Mammary microvascular endothelial cell (primary cell): Measurements from ENCODE around the gene LRRC42. TPM values are rescaled to one million over a fixed set of nuclear protein-coding genes. Genes with fewer than 3 reads are reported as not detected.

Source experiments
- total RNA-seq: library from RNA; depleted of rRNA; stranded (reverse); fragments of >200 nt; gene quantifications from 2 replicates; pipeline ENCODE4 v1.2.3, GENCODE V29; 2015

Gene LRRC42, protein sequence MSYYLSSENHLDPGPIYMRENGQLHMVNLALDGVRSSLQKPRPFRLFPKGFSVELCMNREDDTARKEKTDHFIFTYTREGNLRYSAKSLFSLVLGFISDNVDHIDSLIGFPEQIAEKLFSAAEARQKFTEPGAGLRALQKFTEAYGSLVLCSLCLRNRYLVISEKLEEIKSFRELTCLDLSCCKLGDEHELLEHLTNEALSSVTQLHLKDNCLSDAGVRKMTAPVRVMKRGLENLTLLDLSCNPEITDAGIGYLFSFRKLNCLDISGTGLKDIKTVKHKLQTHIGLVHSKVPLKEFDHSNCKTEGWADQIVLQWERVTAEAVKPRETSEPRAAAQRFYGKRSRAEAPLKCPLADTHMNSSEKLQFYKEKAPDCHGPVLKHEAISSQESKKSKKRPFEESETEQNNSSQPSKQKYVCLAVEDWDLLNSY
- 25.9 and 29.2 TPM in 2 replicates for total RNA-seq

DNA sequence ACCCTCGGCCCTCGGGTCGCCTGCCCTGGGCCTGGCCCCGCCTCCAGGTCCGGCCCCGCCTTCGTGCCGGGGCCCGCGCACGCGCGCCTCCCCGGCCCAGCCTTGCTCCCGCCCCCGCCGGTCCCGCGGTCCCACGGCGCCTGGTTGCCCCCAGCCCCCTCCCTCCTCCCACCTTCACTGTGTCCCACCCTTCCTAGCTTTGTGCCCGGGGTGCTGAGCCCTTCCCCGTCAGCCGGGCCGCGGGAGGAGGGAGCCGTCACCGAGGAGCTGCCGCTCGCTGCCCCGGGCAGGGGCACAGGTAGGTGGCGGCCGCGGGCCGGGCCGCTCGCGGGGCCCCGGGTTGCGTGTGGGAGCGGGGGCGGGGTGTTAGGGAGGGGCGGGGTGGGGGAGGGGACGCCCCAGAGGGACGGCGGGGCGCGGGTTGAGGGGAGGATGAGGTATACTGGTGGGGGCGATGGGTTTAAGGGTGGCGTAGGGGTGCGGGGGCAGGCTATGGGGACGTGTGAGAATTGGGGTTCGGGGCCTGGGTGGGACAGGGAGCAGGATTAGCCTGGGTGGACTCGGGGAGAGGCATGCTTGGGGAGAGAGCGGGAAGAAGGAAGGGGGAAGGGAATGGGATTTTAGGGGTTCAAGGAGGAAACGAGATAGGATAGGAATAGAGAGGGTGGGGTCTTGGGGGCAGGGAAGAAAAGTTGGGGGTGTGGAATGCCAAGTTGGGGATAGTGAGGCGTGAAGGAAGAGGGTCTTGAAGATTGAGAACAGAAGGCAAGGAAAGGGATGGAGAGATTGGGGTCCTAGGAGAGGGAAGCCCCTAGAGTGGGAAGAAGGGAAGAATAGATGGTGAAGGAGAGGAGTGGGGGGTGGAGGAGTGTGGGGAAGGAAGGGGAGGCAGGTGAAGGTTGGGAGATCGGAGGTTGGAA lies at the start of gene LRRC42:
Gene LRRC42 (plus strand): TSS at position 99 of the 920 bp plus-strand sequence. CDS start 5,650 bp downstream, outside the sequence.

DNA sequence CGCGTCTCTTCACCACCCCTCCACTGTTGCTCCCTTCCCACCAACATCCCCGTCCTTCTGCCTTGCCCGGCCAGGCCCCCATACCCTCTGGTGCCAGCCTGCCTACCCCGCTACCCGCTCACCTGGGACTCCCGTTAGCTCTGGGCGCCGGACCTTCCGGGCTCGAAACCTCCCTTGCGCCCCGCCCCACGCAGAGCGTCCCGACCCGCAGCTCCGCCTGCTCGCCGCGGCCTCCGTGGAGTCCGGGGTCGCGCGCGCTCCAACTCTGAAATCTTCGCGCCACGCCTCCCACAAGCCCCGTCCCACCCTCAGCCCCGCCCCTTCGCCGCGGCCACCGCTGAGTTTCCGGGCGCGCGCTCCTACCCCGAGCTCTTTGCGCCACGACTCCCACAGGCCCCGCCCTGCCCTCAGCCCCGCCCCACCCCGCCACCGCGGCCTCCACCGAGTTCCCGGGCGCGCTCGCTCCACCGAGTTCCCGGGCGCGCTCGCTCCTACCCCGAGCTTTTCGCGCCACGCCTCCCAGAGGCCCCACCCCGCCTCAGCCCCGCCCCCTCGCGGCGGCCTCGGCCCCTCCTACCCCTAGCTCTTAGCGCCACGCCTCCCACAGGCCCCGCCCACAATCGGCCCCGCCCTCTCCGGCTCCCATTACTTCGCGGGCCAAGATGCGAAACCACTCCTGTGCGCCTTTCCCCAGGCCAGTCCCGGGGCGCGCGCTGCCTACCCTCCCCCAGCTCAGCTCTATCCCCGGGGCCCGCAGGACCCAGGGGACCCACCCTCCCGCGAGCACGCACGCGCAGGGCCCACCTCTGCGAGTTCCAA lies 508 bp upstream of the LRRC42 start, which contains the start of gene IFT25:
Gene IFT25 (minus strand): TSS at position 267 of the 819 bp plus-strand sequence. CDS start 5,617 bp downstream, outside the sequence.

Other genes starting within 250 kb of the LRRC42 start
- gene GLIS1, start 207.2 kb upstream of the LRRC42 start, total RNA-seq = not detected in 2 replicates
- gene NDC1, start 108.1 kb upstream of the LRRC42 start, total RNA-seq = 32.1 and 37.6 TPM in 2 replicates
- gene YIPF1, start 56.6 kb upstream of the LRRC42 start, total RNA-seq = 16.5 and 17.2 TPM in 2 replicates
- gene DIO1, start 52.2 kb upstream of the LRRC42 start, total RNA-seq = not detected in 2 replicates
- gene IFT25, start 651 bp upstream of the LRRC42 start, total RNA-seq = 16.8 and 20.9 TPM in 2 replicates
- not detected in 2 replicates for gene LDLRAD1, start 71.8 kb downstream of the LRRC42 start, total RNA-seq
- 170 and 194 TPM in 2 replicates for gene TMEM59, start 106.9 kb downstream of the LRRC42 start, total RNA-seq
- gene TCEANC2, start 107.3 kb downstream of the LRRC42 start, total RNA-seq = 2.3 and 3.1 TPM in 2 replicates
- not detected in 2 replicates for gene CDCP2, start 206.7 kb downstream of the LRRC42 start, total RNA-seq